HCT116 (cell line): ENCODE results near the gene SDF2. TPM values are rescaled to one million over a fixed set of nuclear protein-coding genes. Genes with fewer than 3 reads are reported as not detected.

ENCODE experiments used
- ATAC-seq: fragments of 200-7000 bp; cut with Tn5 transposase; 2 replicates; pipeline ENCODE4 v1.9.1; 2020; ENCODE audit warnings: mild to moderate bottlenecking, moderate library complexity
- BruUV-seq: library from RNA; stranded (reverse); fragments of 400-500 nt; replicated peaks from 2 replicates; lab custom pipeline; 2021; lab: Mats Ljungman, UMichigan
- CTCF ChIA-PET: fragments of 300-600 bp; sonication (Branson Sonifier 250); formaldehyde crosslinking; loops from one replicate; lab custom pipeline; 2021; ENCODE audit warnings: antibody characterized with exemption; lab: Charles Lee
- POLR2A ChIA-PET: fragments of 300-600, 350-600 bp; sonication (Branson Sonifier 250); formaldehyde crosslinking; loops from one replicate; lab custom pipeline; 2021; ENCODE audit warnings: antibody characterized with exemption; lab: Charles Lee
- RAD21 ChIA-PET, 2 experiments: fragments of 300-600 bp; sonication (Branson Sonifier 250); formaldehyde crosslinking; loops; one replicate each; lab custom pipeline; 2023; ENCODE audit warnings: low total read pairs in 2 of 2; ENCODE audit not compliant: uncharacterized antibody in 2 of 2, unreplicated experiment in 2 of 2, low non-redundant PET in 1 of 2; lab: Charles Lee
- DNase-seq: peaks from one replicate; pipeline ENCODE4 v3.0.0-alpha.2; 2010; ENCODE audit warnings: low read depth, low spot score
- H2AFZ ChIP-seq: fragments of 200-600 bp; shearing (Covaris generic), sonication (generic); 2 replicates; pipeline ENCODE4 v1.6.1; 2017; ENCODE audit warnings: low read depth, mixed run types, mixed read lengths, antibody characterized with exemption, low read length; ENCODE audit not compliant: poor library complexity, severe bottlenecking
- H3K27ac ChIP-seq: 2 replicates; pipeline ENCODE4 v1.5.1; 2012; ENCODE audit warnings: low read depth, low read length
- H3K27me3 ChIP-seq: fragments of 200-600 bp; sonication (generic); 2 replicates; pipeline ENCODE4 v1.6.1; 2016; ENCODE audit warnings: mixed run types, low read length, mixed read lengths; ENCODE audit not compliant: insufficient read depth
- H3K36me3 ChIP-seq, 2 experiments: fragments of 200-500 bp in 1 of 2; fragments of 200-600 bp in 1 of 2; sonication (Bioruptor generic) in 1 of 2; sonication (generic) in 1 of 2; 2 replicates each; pipeline versions ENCODE4 v1.5.1 to v1.6.1; 2014 to 2016; ENCODE audit warnings: low read length in 2 of 2, inconsistent platforms in 1 of 2, mixed read lengths in 1 of 2, mixed run types in 1 of 2; ENCODE audit not compliant: insufficient read depth in 2 of 2, control insufficient read depth in 1 of 2
- H3K4me1 ChIP-seq, 2 experiments: fragments of 200-600 bp in 1 of 2; sonication (generic) in 1 of 2; 2 replicates each; pipeline versions ENCODE4 v1.5.1 to v1.6.1; 2012 to 2017; ENCODE audit warnings: low read length in 2 of 2, inconsistent platforms in 1 of 2, mild to moderate bottlenecking in 1 of 2, mixed read lengths in 1 of 2, mixed run types in 1 of 2, moderate library complexity in 1 of 2; ENCODE audit not compliant: insufficient read depth in 2 of 2, control insufficient read depth in 1 of 2
- H3K4me2 ChIP-seq: fragments of 200-600 bp; sonication (generic); 2 replicates; pipeline ENCODE4 v1.6.1; 2017; ENCODE audit warnings: mixed run types, low read length, mixed read lengths
- H3K4me3 ChIP-seq, 2 experiments: fragments of 200-600 bp in 1 of 2; sonication (generic) in 1 of 2; replicated peaks in 1 of 2; 2 replicates each; pipeline ENCODE4 v1.5.1; 2011 to 2016; ENCODE audit warnings: low read length in 2 of 2, control low read depth in 1 of 2, low read depth in 1 of 2, mild to moderate bottlenecking in 1 of 2, mixed read lengths in 1 of 2, mixed run types in 1 of 2
- H3K79me2 ChIP-seq: fragments of 200-600 bp; sonication (generic); 2 replicates; pipeline ENCODE4 v1.6.1; 2017; ENCODE audit warnings: mild to moderate bottlenecking, mixed run types, low read length, moderate library complexity, mixed read lengths; ENCODE audit not compliant: insufficient read depth
- H3K9ac ChIP-seq: fragments of 200-600 bp; sonication (generic); 2 replicates; pipeline ENCODE4 v1.6.1; 2016; ENCODE audit warnings: low read length, mixed read lengths
- H3K9me2 ChIP-seq: fragments of 200-600 bp; sonication (generic), shearing (Covaris generic); 2 replicates; pipeline ENCODE4 v1.6.1; 2017; ENCODE audit warnings: mixed run types, mild to moderate bottlenecking, moderate library complexity; ENCODE audit not compliant: insufficient read depth
- H3K9me3 ChIP-seq, 2 experiments: fragments of 200-500 bp in 1 of 2; fragments of 200-600 bp in 1 of 2; sonication (Bioruptor generic) in 1 of 2; sonication (generic) in 1 of 2; 2 replicates each; pipeline ENCODE4 v1.6.1; 2014 to 2017; ENCODE audit warnings: low read length in 2 of 2, mixed read lengths in 2 of 2, inconsistent platforms in 1 of 2, low read depth in 1 of 2, mild to moderate bottlenecking in 1 of 2, mixed run types in 1 of 2, moderate library complexity in 1 of 2; ENCODE audit not compliant: control insufficient read depth in 1 of 2, insufficient read depth in 1 of 2
- H4K20me1 ChIP-seq: fragments of 200-600 bp; sonication (generic), shearing (Covaris generic); 2 replicates; pipeline ENCODE4 v1.6.1; 2017; ENCODE audit warnings: mixed run types, mild to moderate bottlenecking, moderate library complexity; ENCODE audit not compliant: insufficient read depth
- ATF3 ChIP-seq: IDR thresholded peaks from 2 replicates; pipeline ENCODE4 v1.6.1; 2012
- CEBPB ChIP-seq: IDR thresholded peaks from 2 replicates; pipeline ENCODE4 v1.6.1; 2012; ENCODE audit warnings: low read depth
- CTCF ChIP-seq, 3 experiments: fragments of 200-600 bp in 1 of 3; sonication (generic) in 1 of 3; IDR thresholded peaks in 2 of 3; conservative IDR thresholded peaks in 1 of 3; 2 replicates each; pipeline ENCODE4 v1.5.1; 2012 to 2017; ENCODE audit warnings: low read depth in 2 of 3, low read length in 2 of 3, antibody characterized with exemption in 1 of 3, borderline replicate concordance in 1 of 3, control low read depth in 1 of 3, mild to moderate bottlenecking in 1 of 3, mixed read lengths in 1 of 3, mixed run types in 1 of 3, moderate library complexity in 1 of 3; ENCODE audit not compliant: insufficient read depth in 1 of 3
- EGR1 ChIP-seq: IDR thresholded peaks from 2 replicates; pipeline ENCODE4 v1.6.1; 2012; ENCODE audit warnings: low read depth
- ELF1 ChIP-seq: IDR thresholded peaks from 2 replicates; pipeline ENCODE4 v1.6.1; 2012; ENCODE audit warnings: low read depth, borderline replicate concordance
- EZH2 ChIP-seq: fragments of 200-600 bp; sonication (generic); IDR thresholded peaks from 2 replicates; pipeline ENCODE4 v1.6.1; 2017; ENCODE audit warnings: antibody characterized with exemption, mixed run types
- EZH2phosphoT487 ChIP-seq: fragments of 200-600 bp; IDR thresholded peaks from 2 replicates; pipeline ENCODE4 v1.6.1; 2018; ENCODE audit warnings: antibody characterized with exemption, borderline replicate concordance
- FOSL1 ChIP-seq: IDR thresholded peaks from 2 replicates; pipeline ENCODE4 v1.6.1; 2012; ENCODE audit warnings: low read depth
- JUND ChIP-seq: IDR thresholded peaks from 2 replicates; pipeline ENCODE4 v1.6.1; 2012
- MAX ChIP-seq: IDR thresholded peaks from 2 replicates; pipeline ENCODE4 v1.6.1; 2012
- POLR2A ChIP-seq: IDR thresholded peaks from 2 replicates; pipeline ENCODE4 v1.7.0; 2011; ENCODE audit warnings: borderline replicate concordance; ENCODE audit not compliant: insufficient read depth, insufficient read length; ENCODE audit errors: extremely low read depth
- POLR2AphosphoS5 ChIP-seq: IDR thresholded peaks from 2 replicates; pipeline ENCODE4 v1.6.1; 2011; ENCODE audit warnings: mild to moderate bottlenecking, low read depth, low read length, moderate library complexity
- SIN3A ChIP-seq: IDR thresholded peaks from 2 replicates; pipeline ENCODE4 v1.6.1; 2012; ENCODE audit warnings: low read depth
- SP1 ChIP-seq: IDR thresholded peaks from 2 replicates; pipeline ENCODE4 v1.6.1; 2012; ENCODE audit warnings: low read depth
- YY1 ChIP-seq: IDR thresholded peaks from 2 replicates; pipeline ENCODE4 v1.6.1; 2011; ENCODE audit warnings: low read length, low read depth, moderate library complexity, mild to moderate bottlenecking; ENCODE audit not compliant: insufficient replicate concordance; ENCODE audit errors: extremely low read depth
- ZFX ChIP-seq: fragments of 450-650 bp; IDR thresholded peaks from 2 replicates; pipeline ENCODE4 v1.6.1; 2017
- ZNF274 ChIP-seq: fragments of 200-500 bp; sonication (Bioruptor generic); IDR thresholded peaks from 2 replicates; pipeline ENCODE4 v1.6.1; 2014; ENCODE audit warnings: mild to moderate bottlenecking, low read depth, low read length, inconsistent platforms
- intact Hi-C: fragments of 100-400 bp; cut with micrococcal nuclease; formaldehyde crosslinking; loops from 2 replicates; pipeline ENCODE4 v1.10.0; 2022
- total RNA-seq: library from RNA; stranded (reverse); gene quantifications from one replicate; pipeline ENCODE4 v1.2.1, GENCODE V29; 2021; ENCODE audit not compliant: unreplicated experiment

Gene SDF2
- total RNA-seq, 1 experiment from 2014 or later, result 41.3 TPM

- Histone ChIP-seq H4K20me1 (peaks cover 2% of the 10 kb centered on the region; the same call in 1 of the 2 replicates), H3K4me2 (no peak overlapping the region), H3K4me1 (peaks cover 9 to 22% of the 10 kb centered on the region in 2 experiments), H3K27me3 (no peaks in the 10 kb centered on the region), H3K4me3 (no peak overlapping the region), H3K79me2 (peaks cover 34% of the 10 kb centered on the region), H3K9me2 (no peaks in the 10 kb centered on the region), H3K9ac (no peak overlapping the region), H2AFZ (no peak overlapping the region), H3K9me3 (no peaks in the 10 kb centered on the region), H3K27ac (no peak overlapping the region), H3K36me3 (peaks cover 13 to 16% of the 10 kb centered on the region in 2 experiments; a peak in 3 of 4 replicates)
- intact Hi-C loops, result loop anchor here (10.0 kb wide), 1 partner anchor 256 kb away; the partner anchor contains the start of gene DHRS13
- ChIA-PET RAD21 (no interaction called here), CTCF (interaction anchor here (2.2 kb wide), 1 partner anchor 13 kb away, joined by 10 read pairs; the partner anchor contains the start of genes SDF2 and SUPT6H), POLR2A (interaction anchor here (1.0 to 2.4 kb wide), 2 partner anchors 13 to 71 kb away, joined by 5 to 8 read pairs; partner anchors contain the start of genes RPL23A, SDF2 and SUPT6H)
- BruUV-seq, result no TSS peak
- DNase-seq, result no peak
- ATAC-seq, result no peak
- TF ChIP-seq POLR2AphosphoS5 (no peak), ELF1 (no peak), POLR2A (no peak), CTCF (IDR thresholded peaks at IDR 0.05 in 2 of 3, conservative IDR thresholded peaks at IDR 0.05 in 1 of 3; ENCODE audit: borderline replicate concordance in 1 of 3, insufficient read depth in 1 of 3, low read depth in 2 of 3, low read length in 2 of 3) (no peak), SIN3A (no peak), EZH2phosphoT487 (no peak), EGR1 (no peak), SP1 (no peak), ZFX (no peak), EZH2 (no peak), JUND (no peak), FOSL1 (no peak), ZNF274 (no peak), CEBPB (no peak), YY1 (no peak), ATF3 (no peak), MAX (no peak)
- TF ChIP-seq, all 23 proteins: peak for 0
These were observed 13.0 kb downstream of the SDF2 start for GRCh38 chr17:28648698-28649097.
